Measurements from ENCODE around the gene TCEAL4. TPM values are rescaled to one million over a fixed set of nuclear protein-coding genes. Genes with fewer than 3 reads are reported as not detected.

The TCEAL4 gene
- 104 to 152 TPM (median 110 TPM) in 5 replicates for total RNA-seq (2022; extraction: Qiagen RNA extraction; ENCODE audit: low read depth)

GRCh38 chrX:103585411-103586313 is at the start of gene TCEAL4:
TCEAL4 (plus strand) TSS chrX:103585515; CDS start chrX:103586676, 1,161 bp downstream.

DNA sequence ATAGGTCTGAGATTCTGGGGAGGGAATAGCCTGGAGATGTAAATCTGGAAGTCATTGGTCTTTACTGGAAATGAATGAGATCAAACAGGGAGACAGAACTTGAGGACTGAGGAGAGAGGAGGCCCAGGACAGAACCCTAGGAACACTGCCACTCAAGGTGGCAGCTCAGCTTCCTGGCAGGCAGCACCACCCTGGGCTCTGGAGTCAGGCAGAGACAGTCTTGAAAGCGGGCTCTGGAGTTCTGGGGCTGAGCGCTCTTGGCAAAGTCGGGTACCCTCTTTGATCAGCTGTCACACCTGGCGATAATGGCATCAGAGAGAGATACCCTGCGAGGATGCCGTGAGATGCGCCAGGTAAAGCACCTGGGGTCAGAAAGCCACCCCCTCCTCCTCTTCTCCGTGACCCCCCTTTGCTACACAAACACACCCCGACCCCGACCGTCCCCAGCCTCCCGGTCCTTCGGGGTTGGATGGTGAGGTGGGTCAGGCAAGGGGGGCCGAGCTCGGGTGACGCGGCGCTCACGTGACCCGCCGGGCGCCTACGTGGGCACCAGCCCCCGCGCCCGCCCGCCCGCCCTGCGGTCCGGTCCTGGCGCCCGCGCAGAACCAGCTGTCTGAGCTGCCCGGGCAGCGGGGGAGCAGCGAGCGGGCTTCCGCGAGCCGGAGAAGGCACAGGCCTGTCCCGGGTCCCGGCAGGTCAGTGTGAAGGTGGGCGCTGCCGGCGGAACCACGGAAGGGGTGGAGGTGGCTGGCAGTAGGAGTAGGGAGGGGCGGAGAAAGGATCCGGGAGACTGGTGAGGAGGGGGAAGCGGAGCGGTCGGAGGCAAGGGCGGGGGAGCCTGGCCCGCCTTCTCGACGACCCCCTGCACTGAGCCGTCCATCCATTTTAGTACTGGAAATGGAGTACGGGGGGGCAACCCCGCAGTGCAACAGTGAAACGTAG is 22.3 kb downstream of the TCEAL4 start, which contains the start of gene TCEAL3:
Gene TCEAL3, plus strand, starts transcription at position 600 of the 942 bp plus-strand sequence. CDS start 1,102 bp downstream, outside the sequence.

GRCh38 chrX:103628386-103629317 is 43.3 kb downstream of the TCEAL4 start, which contains the start of gene TCEAL1:
TCEAL1 (plus strand) TSS chrX:103628975; CDS start chrX:103629917, 942 bp downstream.

Other genes with a start within 250 kb of the TCEAL4 start
- 77.4 to 137 TPM (median 86.2 TPM) in 5 replicates for gene TCEAL9, start 229.0 kb upstream of the TCEAL4 start, total RNA-seq (2022; extraction: Qiagen RNA extraction; ENCODE audit: low read depth)
- gene BEX3, start 209.0 kb upstream of the TCEAL4 start, total RNA-seq (2022; extraction: Qiagen RNA extraction; ENCODE audit: low read depth): 225 to 246 TPM (median 237 TPM) in 5 replicates
- gene RAB40A, start 66.0 kb upstream of the TCEAL4 start, total RNA-seq (2022; extraction: Qiagen RNA extraction; ENCODE audit: low read depth): 0.05 TPM in 1 of 5 replicates, not detected in the others
- gene TCEAL3, start 22.4 kb downstream of the TCEAL4 start, total RNA-seq (2022; extraction: Qiagen RNA extraction; ENCODE audit: low read depth): 15.3 to 22.4 TPM (median 17.4 TPM) in 5 replicates
- gene TCEAL1, start 43.5 kb downstream of the TCEAL4 start, total RNA-seq (2022; extraction: Qiagen RNA extraction; ENCODE audit: low read depth): 33.7 to 47.2 TPM (median 37.0 TPM) in 5 replicates
- gene MORF4L2, start 101.2 kb downstream of the TCEAL4 start, total RNA-seq (2022; extraction: Qiagen RNA extraction; ENCODE audit: low read depth): 428 to 1,006 TPM (median 496 TPM) in 5 replicates
- 0.14 to 0.16 TPM in 2 of 5 replicates, not detected in the others for gene TMEM31, start 125.4 kb downstream of the TCEAL4 start, total RNA-seq (2022; extraction: Qiagen RNA extraction; ENCODE audit: low read depth)
- gene PLP1, start 191.3 kb downstream of the TCEAL4 start, total RNA-seq (2022; extraction: Qiagen RNA extraction; ENCODE audit: low read depth): not detected in 5 replicates
- gene RAB9B, start 246.7 kb downstream of the TCEAL4 start, total RNA-seq (2022; extraction: Qiagen RNA extraction; ENCODE audit: low read depth): 0.04 to 0.08 TPM (median 0.06 TPM) in 4 of 5 replicates, not detected in the other

Data from A549 treated with DMSO at 1 μM for 4 hours (cell line).